ENCODE results near the gene UPF1.

DNA sequence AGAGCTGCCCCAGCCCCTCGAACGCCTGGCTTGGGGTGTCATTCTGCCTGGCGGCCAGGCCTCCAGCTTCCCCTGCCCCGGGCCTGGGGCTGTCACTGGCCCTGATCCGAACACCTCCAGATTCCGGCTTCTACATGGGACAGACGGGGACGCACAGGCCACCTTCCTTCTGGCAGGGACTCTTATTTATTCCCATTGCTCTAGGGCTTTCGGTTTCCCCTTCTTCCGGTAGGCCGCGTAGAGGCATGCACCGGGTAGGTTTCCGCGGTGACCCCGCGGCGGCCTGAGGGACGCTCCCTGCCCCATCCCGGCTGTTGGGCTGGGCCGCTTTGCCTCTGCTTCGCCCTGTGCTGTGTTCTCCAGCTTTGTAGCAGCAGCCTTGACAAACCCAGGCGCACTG lies 36.0 kb downstream of the UPF1 start:
- TF ChIP-seq, protein P1, sequence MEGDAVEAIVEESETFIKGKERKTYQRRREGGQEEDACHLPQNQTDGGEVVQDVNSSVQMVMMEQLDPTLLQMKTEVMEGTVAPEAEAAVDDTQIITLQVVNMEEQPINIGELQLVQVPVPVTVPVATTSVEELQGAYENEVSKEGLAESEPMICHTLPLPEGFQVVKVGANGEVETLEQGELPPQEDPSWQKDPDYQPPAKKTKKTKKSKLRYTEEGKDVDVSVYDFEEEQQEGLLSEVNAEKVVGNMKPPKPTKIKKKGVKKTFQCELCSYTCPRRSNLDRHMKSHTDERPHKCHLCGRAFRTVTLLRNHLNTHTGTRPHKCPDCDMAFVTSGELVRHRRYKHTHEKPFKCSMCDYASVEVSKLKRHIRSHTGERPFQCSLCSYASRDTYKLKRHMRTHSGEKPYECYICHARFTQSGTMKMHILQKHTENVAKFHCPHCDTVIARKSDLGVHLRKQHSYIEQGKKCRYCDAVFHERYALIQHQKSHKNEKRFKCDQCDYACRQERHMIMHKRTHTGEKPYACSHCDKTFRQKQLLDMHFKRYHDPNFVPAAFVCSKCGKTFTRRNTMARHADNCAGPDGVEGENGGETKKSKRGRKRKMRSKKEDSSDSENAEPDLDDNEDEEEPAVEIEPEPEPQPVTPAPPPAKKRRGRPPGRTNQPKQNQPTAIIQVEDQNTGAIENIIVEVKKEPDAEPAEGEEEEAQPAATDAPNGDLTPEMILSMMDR (IDR thresholded peaks at IDR 0.05; ENCODE audit: low read length) = no peak
- no peak for TF ChIP-seq EZH2 (optimal IDR thresholded peaks at IDR 0.05; ENCODE audit: low read depth, low read length)
